PC-3 (cell line): ENCODE results near the gene IRF2. TPM values are rescaled to one million over a fixed set of nuclear protein-coding genes. Genes with fewer than 3 reads are reported as not detected.

ENCODE experiments used
- ATAC-seq: fragments of 200-7000 bp; cut with Tn5 transposase; 2 replicates; pipeline ENCODE4 v1.9.1; 2020; ENCODE audit warnings: mild to moderate bottlenecking, moderate library complexity
- BruUV-seq: library from RNA; stranded (reverse); fragments of 400-500 nt; replicated peaks from 2 replicates; lab custom pipeline; 2021; lab: Mats Ljungman, UMichigan
- CTCF ChIA-PET: fragments of 300-600 bp; sonication (Branson Sonifier 250); formaldehyde crosslinking; loops from one replicate; lab custom pipeline; 2022; ENCODE audit warnings: antibody characterized with exemption; lab: Charles Lee
- POLR2A ChIA-PET: fragments of 300-600 bp; sonication (Branson Sonifier 250); formaldehyde crosslinking; loops from one replicate; lab custom pipeline; 2022; ENCODE audit warnings: antibody characterized with exemption; ENCODE audit not compliant: unreplicated experiment; lab: Charles Lee
- DNase-seq: peaks from one replicate; pipeline ENCODE4 v3.0.0-alpha.2; 2015
- H2AFZ ChIP-seq: fragments of 300-600 bp; sonication (generic); 2 replicates; pipeline ENCODE4 v1.6.0; 2016; ENCODE audit warnings: antibody characterized with exemption, low read length
- H3F3A ChIP-seq: fragments of 300-600 bp; sonication (generic); one replicate; pipeline ENCODE4 v1.6.0; 2017; ENCODE audit warnings: antibody characterized with exemption, low read length, control low read depth, mild to moderate bottlenecking; ENCODE audit not compliant: unreplicated experiment
- H3K27ac ChIP-seq: fragments of 300-600 bp; sonication (generic); 2 replicates; pipeline ENCODE4 v1.5.1; 2016; ENCODE audit warnings: mild to moderate bottlenecking, low read length
- H3K27me3 ChIP-seq: fragments of 300-600 bp; sonication (generic); 2 replicates; pipeline ENCODE4 v1.6.1; 2016; ENCODE audit warnings: low read length, mixed read lengths
- H3K36me3 ChIP-seq: fragments of 300-600 bp; sonication (generic); 2 replicates; pipeline ENCODE4 v1.6.1; 2016; ENCODE audit warnings: low read depth, mixed run types, low read length, mixed read lengths
- H3K4me1 ChIP-seq: fragments of 300-600 bp; sonication (generic); 2 replicates; pipeline ENCODE4 v1.5.1; 2016; ENCODE audit warnings: low read length; ENCODE audit not compliant: insufficient read depth
- H3K4me2 ChIP-seq: fragments of 300-600 bp; sonication (generic); 2 replicates; pipeline ENCODE4 v1.6.0; 2016; ENCODE audit warnings: low read length
- H3K4me3 ChIP-seq: fragments of 300-600 bp; sonication (generic); 2 replicates; pipeline ENCODE4 v1.5.1; 2016; ENCODE audit warnings: mild to moderate bottlenecking, low read length, mixed read lengths
- H3K79me2 ChIP-seq: fragments of 300-600 bp; sonication (generic); 2 replicates; pipeline ENCODE4 v1.6.1; 2017; ENCODE audit warnings: low read length, mixed read lengths
- H3K9ac ChIP-seq: fragments of 300-600 bp; sonication (generic); 2 replicates; pipeline ENCODE4 v1.6.0; 2016; ENCODE audit warnings: mild to moderate bottlenecking, low read length
- H3K9me2 ChIP-seq: fragments of 300-600 bp; sonication (generic); replicated peaks from 2 replicates; pipeline ENCODE4 v1.6.1; 2016; ENCODE audit warnings: mixed run types, low read length, mixed read lengths
- H3K9me3 ChIP-seq: fragments of 300-600 bp; sonication (generic); 2 replicates; pipeline ENCODE4 v1.6.1; 2016; ENCODE audit warnings: low read length, mixed read lengths
- H4K20me1 ChIP-seq: fragments of 300-600 bp; sonication (generic); 2 replicates; pipeline ENCODE4 v1.6.1; 2016; ENCODE audit warnings: low read length, mixed read lengths
- EZH2 ChIP-seq: fragments of 300-600 bp; sonication (generic); IDR thresholded peaks from one replicate; pipeline ENCODE4 v1.6.1; 2017; ENCODE audit warnings: antibody characterized with exemption, mild to moderate bottlenecking, low read length; ENCODE audit not compliant: unreplicated experiment
- EZH2phosphoT487 ChIP-seq: fragments of 300-600 bp; sonication (generic); IDR thresholded peaks from 2 replicates; pipeline ENCODE4 v1.6.1; 2018; ENCODE audit warnings: mild to moderate bottlenecking, antibody characterized with exemption, low read length, borderline replicate concordance
- intact Hi-C: fragments of 100-400 bp; cut with micrococcal nuclease; formaldehyde crosslinking; loops from 2 replicates; pipeline ENCODE4 v1.9.0; 2023
- total RNA-seq: library from RNA; depleted of rRNA; stranded (reverse); fragments of >200 nt; gene quantifications from 2 replicates; pipeline ENCODE4 v1.2.3, GENCODE V29; 2014
- TF ChIP-seq, protein P1 (sequence below): fragments of 300-600 bp; sonication (generic); conservative IDR thresholded peaks from 2 replicates; pipeline ENCODE4 v1.5.1; 2017; ENCODE audit warnings: antibody characterized with exemption, low read depth, mild to moderate bottlenecking, low read length

The IRF2 gene
- total RNA-seq, 1 experiment from 2014 or later: 7.7 TPM

- no TSS peak for BruUV-seq
- no peaks in the 10 kb centered on the region for H3K9me3 ChIP-seq
Observed at GRCh38 chr4:184423003-184423686, 51.2 kb downstream of the IRF2 start.

GRCh38 chr4:184422378-184422777 lies 52.0 kb downstream of the IRF2 start:
- Histone ChIP-seq H3K79me2 (no peaks in the 10 kb centered on the region; the same call in 1 of the 2 replicates), H3K4me2 (no peak overlapping the region), H3K27ac (no peak overlapping the region), H3K27me3 (no peaks in the 10 kb centered on the region), H2AFZ (no peak overlapping the region), H3K4me1 (peaks cover 21% of the 10 kb centered on the region), H3F3A (peaks cover 4% of the 10 kb centered on the region), H3K9me3 (no peaks in the 10 kb centered on the region), H3K4me3 (no peak overlapping the region), H3K9ac (no peak overlapping the region), H4K20me1 (no peaks in the 10 kb centered on the region), H3K9me2 (no peaks in the 10 kb centered on the region), H3K36me3 (no peaks in the 10 kb centered on the region)
- ATAC-seq: no peak
- POLR2A ChIA-PET: no interaction called here
- intact Hi-C loops: no loop called here
- BruUV-seq: no TSS peak
- no peak for DNase-seq
- CTCF ChIA-PET: no interaction called here
- TF ChIP-seq, protein P1, sequence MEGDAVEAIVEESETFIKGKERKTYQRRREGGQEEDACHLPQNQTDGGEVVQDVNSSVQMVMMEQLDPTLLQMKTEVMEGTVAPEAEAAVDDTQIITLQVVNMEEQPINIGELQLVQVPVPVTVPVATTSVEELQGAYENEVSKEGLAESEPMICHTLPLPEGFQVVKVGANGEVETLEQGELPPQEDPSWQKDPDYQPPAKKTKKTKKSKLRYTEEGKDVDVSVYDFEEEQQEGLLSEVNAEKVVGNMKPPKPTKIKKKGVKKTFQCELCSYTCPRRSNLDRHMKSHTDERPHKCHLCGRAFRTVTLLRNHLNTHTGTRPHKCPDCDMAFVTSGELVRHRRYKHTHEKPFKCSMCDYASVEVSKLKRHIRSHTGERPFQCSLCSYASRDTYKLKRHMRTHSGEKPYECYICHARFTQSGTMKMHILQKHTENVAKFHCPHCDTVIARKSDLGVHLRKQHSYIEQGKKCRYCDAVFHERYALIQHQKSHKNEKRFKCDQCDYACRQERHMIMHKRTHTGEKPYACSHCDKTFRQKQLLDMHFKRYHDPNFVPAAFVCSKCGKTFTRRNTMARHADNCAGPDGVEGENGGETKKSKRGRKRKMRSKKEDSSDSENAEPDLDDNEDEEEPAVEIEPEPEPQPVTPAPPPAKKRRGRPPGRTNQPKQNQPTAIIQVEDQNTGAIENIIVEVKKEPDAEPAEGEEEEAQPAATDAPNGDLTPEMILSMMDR: no peak
- TF ChIP-seq EZH2: no peak
- TF ChIP-seq EZH2phosphoT487: no peak

More at GRCh38 chr4:184423003-184423686, 51.2 kb downstream of the IRF2 start:
- Histone ChIP-seq H3K36me3 (no peaks in the 10 kb centered on the region), H4K20me1 (no peaks in the 10 kb centered on the region), H3K9ac (no peak overlapping the region), H3K4me1 (peaks cover 18% of the 10 kb centered on the region), H3F3A (no peaks in the 10 kb centered on the region), H2AFZ (no peak overlapping the region), H3K9me2 (no peaks in the 10 kb centered on the region), H3K4me2 (no peak overlapping the region), H3K27me3 (no peaks in the 10 kb centered on the region), H3K4me3 (no peak overlapping the region), H3K27ac (no peak overlapping the region), H3K79me2 (no peaks in the 10 kb centered on the region; the same call in 1 of the 2 replicates)
- intact Hi-C loops: no loop called here
- ATAC-seq (no peak), DNase-seq (no peak)
- ChIA-PET POLR2A (no interaction called here), CTCF (no interaction called here)
- TF ChIP-seq EZH2: no peak
- TF ChIP-seq EZH2phosphoT487: no peak
- TF ChIP-seq, protein P1: no peak

DNA sequence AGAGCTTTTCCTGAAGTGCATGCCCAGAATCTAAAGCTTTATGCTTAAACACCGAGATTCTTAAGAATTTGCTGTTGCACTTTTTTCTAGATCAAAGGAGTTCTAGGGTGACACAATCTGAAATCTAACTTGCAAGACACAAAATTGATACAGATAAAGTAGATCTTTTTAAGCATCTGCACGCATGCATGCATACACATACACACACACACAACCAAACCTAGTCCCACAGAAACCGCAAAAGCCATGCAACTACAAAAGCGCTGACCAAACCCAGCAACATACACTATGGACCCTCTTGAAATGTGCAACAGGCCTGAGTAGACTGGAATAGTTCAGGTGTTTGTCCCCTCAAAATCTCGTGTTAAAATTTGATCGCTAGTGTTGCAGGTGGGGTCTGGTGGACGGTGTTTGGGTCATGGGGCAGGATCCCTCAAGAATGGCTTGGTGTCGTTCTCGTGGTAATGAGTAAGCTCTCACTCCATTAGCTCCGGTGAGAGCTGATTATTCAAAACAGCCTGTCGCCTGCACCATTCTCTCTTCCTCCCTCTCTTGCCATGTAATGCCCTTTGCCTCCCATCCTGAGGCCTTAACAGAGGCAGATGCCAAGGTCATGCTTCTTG lies 52.7 kb downstream of the IRF2 start:
- Histone ChIP-seq H3K4me3 (no peak overlapping the region), H3K4me1 (peaks cover 21% of the 10 kb centered on the region), H3K9me2 (no peaks in the 10 kb centered on the region), H3K9ac (no peak overlapping the region), H3K27ac (no peak overlapping the region), H3K36me3 (no peaks in the 10 kb centered on the region), H2AFZ (no peak overlapping the region), H3K9me3 (no peaks in the 10 kb centered on the region), H4K20me1 (no peaks in the 10 kb centered on the region), H3K79me2 (no peaks in the 10 kb centered on the region; the same call in 1 of the 2 replicates), H3K27me3 (no peaks in the 10 kb centered on the region), H3F3A (peaks cover 5% of the 10 kb centered on the region), H3K4me2 (no peak overlapping the region)
- BruUV-seq: no TSS peak
- no peak for ATAC-seq
- ChIA-PET POLR2A (no interaction called here), CTCF (no interaction called here)
- DNase-seq: no peak
- no peak for TF ChIP-seq EZH2phosphoT487
- TF ChIP-seq, protein P1: no peak
- TF ChIP-seq EZH2: no peak
- intact Hi-C loops: no loop called here
